Measurements from ENCODE around the gene BPGM.
"Not testable (repeated sequence)": the region's sequence is repeated elsewhere in the genome, so short reads cannot be mapped to it uniquely, and the experiment has no call there.

The BPGM gene

GRCh38 chr7:134669388-134669787, 22.7 kb downstream of the BPGM start:
- DNase-seq = no peak

GRCh38 chr7:134669845-134670373, 23.3 kb downstream of the BPGM start:
- DNase-seq = no peak

DNA sequence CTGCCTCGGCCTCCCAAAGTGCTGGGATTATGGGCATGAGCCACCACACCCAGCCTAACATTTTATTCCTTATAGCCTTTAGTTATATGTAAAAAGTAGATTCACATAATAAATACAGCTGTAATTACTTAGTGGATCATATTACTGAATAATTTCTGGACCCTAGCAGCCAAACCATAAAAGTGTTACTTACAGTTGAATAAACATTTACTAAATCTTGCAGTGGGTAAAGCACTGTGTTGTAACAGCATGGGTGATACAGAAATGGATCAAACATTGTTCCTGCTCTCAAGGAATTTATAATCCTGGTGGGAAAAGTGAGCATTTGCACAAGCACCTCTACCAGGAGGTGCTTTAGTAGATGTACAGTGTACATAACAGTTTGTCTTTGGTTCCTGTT, 25.0 kb downstream of the BPGM start:
- no peak for DNase-seq

DNA sequence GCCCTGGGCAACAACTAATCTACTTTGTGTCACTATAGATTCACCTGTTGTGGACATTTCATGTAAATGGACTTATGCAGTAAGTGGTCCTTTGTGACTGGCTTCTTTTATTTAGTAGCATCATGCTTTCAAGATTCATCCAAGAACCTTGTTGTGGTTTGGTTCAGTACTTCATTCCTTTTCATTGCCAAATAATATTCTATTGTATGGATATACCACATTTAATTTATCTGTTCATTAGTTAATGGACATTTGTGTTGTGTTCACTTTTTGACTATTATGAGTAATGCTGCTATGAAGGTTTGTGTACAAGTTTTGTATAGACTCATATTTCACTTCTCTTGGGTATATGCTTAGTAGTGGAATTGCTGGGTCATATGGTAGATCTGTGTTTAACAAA, 27.8 kb downstream of the BPGM start:
- DNase-seq = no peak

DNA sequence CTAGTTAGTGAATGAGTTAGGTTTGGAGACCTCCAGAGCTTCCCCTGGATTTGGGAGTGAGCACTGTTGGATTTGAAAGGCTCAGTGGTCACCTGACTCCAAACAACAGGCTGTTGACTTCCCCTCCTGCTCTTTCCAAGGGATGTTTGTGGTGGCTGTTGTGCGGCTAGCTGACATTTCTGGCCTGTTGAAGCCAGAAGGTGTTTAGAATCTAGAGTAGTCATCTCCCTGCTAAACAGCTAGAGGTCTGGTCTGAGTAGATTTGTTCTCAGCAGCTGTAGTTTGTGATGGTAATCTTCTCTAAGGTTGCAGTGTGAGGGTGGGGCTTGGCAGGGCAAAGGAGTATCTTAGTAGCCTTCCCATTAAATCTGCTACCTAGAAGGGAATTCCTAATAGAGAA, 30.1 kb downstream of the BPGM start:
- DNase-seq = no peak

GRCh38 chr7:134678115-134678514, 31.5 kb downstream of the BPGM start:
- no peak for DNase-seq

GRCh38 chr7:134679006-134679405, 32.4 kb downstream of the BPGM start:
- no peak for DNase-seq

DNA sequence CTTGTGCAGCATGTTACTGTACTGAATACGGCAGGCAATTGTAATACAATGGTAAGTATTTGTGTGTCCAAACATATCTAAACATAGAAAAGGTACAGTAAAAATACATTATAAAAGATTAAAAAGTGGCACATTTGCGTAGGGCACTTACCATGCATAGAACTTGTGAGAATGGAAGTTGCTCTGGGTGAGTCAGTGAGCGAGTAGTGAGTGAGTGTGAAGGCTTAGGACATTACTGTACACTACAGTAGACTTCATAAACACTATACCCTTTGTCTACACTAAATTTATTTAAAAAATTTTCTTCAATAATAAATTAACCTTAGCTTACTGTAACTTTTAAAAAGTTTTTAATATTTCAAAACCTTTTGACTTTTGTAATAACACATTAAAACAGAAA, 37.5 kb downstream of the BPGM start:
- DNase-seq = no peak

GRCh38 chr7:134685250-134685649, 38.6 kb downstream of the BPGM start:
- no peak for DNase-seq

DNA sequence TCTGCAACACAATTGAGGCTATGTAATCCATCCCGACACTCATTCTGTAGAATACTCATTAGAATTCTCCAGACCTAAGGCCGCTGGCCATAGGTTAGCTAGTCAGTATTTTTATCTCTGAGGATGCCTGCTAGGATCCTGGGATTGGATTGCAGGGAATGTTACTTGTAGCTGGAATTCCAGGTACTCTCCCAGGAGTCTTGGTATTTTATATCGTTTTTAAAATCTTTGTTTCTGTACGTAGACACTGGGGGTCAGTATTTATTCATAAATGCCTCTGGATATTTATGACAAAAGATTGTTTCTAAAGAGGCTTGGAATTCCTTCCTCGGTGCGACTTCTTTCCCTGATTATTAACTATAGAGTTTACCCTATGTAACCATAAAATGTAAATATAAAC, 40.1 kb downstream of the BPGM start:
- DNase-seq = peak; percentile 7 to 31

- DNase-seq = not testable (repeated sequence)
Observed at GRCh38 chr7:134689550-134689949, 42.9 kb downstream of the BPGM start.

GRCh38 chr7:134690016-134690415, 43.4 kb downstream of the BPGM start:
- peak in 1 of 2 experiments; percentile 30 for DNase-seq

- DNase-seq = no peak
Observed at GRCh38 chr7:134690614-134691504, 44.2 kb downstream of the BPGM start.

DNA sequence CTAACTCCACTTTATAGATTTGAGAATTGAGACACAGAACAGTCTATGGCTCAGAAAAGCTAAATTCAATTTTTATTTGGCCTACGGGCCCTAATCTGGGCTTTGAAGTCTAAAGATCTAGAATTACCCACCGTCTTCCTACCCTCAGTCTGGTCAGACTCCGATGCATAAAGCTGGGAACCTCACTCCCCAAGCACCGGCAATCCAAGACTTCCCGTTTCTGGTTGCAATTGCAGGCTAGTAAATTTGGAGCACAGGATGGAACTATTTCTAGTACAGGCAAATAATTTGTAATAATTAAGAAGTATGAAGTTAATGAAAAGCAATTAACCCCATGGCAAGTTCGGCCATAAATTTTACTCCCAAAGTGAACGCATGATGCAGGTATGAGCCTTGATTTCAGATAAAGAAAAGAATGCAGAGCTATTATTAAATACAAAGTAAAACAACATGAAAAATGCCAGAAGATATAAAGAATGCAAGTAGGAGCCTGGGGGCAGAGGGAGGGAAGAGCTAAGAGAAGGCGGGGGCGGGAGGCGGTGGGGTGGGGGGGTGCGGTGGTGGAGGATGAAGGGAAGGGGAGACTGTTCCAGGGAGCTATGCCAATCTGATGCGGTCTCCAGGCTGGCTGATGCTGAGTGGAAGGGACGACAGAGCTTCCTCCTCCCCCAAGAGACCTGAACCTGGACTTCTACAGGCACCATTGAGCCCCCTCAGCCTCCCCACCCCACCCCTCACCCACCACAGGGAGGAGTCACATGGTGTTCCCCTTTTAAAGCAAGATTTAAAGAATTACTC, 45.1 kb downstream of the BPGM start:
- DNase-seq = no peak

- DNase-seq = no peak
Observed at GRCh38 chr7:134692344-134692705, 45.7 kb downstream of the BPGM start.

DNA sequence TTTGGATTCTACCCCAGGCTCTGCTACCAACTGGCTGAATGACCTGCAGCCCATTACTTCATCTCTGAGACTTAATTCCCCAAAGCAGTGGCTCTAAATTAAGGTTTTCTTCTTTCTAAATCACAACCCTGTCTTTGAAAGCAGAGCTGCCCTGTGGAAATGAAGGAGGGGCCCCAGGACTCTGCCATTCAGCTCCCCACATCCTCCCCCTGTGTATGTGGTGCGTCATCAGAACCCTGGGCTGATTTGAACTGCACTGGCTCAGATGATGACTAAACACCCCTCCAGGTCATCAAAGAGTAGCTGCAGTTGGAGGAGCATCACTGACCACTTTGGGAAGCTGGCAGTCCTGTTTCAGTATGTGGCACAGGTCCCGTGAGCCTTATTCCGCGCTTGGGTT, 46.6 kb downstream of the BPGM start:
- DNase-seq = no peak

DNA sequence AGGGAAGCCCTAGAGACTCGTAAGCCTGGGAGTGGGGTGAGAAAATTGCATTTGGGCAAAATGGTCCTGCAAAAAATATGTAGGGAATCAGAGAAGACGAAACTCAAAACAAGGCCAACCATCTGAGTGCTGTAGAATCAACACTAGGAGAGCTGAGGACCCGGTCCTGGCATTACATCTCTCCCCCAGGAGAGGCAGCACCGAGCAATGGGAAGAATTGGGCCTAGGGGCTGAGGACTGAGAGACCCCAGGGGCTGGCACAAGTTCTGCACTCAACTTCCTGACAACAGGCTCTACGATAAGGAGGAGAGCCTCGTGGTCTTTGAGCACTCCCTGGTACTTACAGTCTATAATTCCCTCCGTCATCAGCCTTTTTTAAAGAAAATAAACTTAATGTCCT, 47.6 kb downstream of the BPGM start:
- no peak for DNase-seq

DNA sequence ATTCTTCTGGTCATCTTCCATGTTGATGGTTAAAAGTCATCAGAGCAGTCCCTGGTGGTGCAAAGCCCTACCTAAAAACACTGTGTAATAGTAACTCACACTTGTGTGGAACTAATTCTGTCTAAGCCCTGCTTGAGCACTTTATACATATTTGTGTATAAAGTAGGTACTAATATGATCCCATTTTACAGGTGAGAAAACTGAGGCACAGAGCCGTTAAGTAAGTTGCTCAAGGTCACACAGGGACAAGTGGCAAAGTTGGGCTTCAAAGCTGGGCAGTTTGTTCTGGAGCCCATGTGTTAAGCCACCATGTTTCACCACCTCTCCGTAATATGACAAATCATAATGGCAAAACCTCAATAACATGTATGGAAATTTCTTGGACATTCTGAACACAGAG, 48.1 kb downstream of the BPGM start:
- DNase-seq = no peak

DNA sequence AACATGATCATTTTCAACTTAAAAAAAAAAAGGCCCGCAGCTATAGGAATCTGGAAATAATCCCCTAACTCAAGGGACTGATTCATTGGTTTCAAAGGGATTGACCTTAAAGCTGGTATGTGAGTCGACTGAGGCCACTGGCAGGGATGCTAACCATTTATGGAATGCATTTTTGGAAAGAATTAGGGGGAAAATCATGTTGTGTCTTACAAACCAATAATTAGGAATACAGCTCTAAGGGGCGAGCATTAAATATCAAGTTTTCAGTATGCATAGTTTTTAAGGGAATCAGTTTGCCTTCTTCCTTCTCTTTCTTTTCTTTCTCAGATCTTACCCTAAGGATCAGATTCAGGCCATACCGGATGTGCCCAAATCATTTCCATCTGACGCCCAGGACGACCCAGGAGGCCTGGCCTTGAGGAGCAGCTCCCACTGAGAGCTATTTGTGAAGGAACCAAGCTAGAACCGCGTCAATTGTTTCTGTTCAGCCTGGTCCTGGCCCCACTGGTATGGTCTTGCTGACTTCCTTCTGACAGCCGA, 48.7 kb downstream of the BPGM start:
- no peak for DNase-seq

DNA sequence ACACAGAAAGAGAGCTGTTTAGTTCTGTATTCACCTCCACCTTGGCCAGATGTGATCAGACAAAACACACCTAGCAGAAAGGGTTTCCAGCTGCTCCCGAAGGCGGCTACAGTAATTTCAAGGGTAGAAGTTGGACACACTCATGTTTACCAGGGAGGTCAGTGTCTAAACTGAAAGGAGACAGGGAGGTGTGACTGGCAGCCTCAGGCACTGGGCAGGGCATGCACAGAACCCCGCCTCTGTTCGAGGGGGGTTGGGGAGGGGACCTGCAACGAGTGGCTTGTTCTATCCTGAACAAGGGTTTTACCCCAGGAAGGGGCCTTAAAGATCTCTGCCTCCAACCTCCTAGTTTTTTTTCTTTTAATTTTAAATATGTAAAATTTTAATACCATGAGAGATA, 49.6 kb downstream of the BPGM start:
- no peak for DNase-seq

DNA sequence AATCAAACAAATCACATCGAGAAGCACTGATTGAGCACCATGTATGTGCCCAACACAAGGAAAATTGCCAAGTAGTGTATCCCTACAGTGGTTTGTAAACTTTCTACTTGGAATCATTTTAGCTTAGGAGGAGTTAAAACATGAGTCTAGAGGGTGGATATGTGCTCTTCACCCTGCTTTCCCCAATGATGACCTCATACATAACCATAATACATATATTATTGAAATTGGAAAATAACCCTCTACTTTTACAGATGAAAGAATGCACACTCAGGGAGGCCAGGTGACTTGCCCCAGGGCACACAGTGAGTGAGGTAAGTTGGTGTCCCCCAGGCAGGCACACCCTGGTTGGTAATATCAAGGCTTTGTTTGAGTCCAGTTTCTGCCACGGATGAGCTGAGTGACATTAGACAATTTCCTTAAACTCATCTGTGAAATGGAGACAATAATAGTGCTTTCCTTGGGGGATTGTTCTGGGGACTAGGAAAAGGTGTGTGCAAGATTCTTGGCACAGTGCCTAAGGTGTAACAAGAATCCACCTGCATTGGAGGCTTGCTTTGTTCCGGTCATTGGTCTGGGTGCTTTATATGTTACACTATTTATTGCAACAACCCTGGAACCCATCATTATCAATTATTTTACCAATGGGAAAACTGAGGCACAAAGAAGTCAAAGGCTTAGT, 50.7 kb downstream of the BPGM start:
- DNase-seq = no peak

GRCh38 chr7:134698481-134698880, 51.8 kb downstream of the BPGM start:
- DNase-seq = no peak
